ENCODE data around the gene CCDC71L.

Gene CCDC71L

GRCh38 chr7:106629516-106629915 is 31.4 kb downstream of the CCDC71L start:
- H3K4me3 Mint-ChIP-seq = no peak overlapping the region
- TF ChIP-seq CTCF (IDR thresholded peaks at IDR 0.05) = no peak
- H3K9me3 Mint-ChIP-seq = no peaks in the 10 kb centered on the region
- no peak overlapping the region for H3K27ac Mint-ChIP-seq
- H3K4me1 Mint-ChIP-seq = no peaks in the 10 kb centered on the region
- no peak for DNase-seq
- H3K27me3 Mint-ChIP-seq (ENCODE audit: low read depth, poor library complexity) = peaks cover 10% of the 10 kb centered on the region
- no peaks in the 10 kb centered on the region for H3K36me3 Mint-ChIP-seq (ENCODE audit: low read depth)

- DNase-seq = no peak
- H3K4me1 Mint-ChIP-seq = no peaks in the 10 kb centered on the region
- H3K36me3 Mint-ChIP-seq (ENCODE audit: low read depth) = no peaks in the 10 kb centered on the region
- peaks cover 15% of the 10 kb centered on the region for H3K27me3 Mint-ChIP-seq (ENCODE audit: low read depth, poor library complexity)
- no peak for TF ChIP-seq CTCF (IDR thresholded peaks at IDR 0.05)
- peaks cover 12% of the 10 kb centered on the region for H3K9me3 Mint-ChIP-seq
- no peak overlapping the region for H3K27ac Mint-ChIP-seq
- H3K4me3 Mint-ChIP-seq = no peak overlapping the region
These were observed 34.4 kb downstream of the CCDC71L start for GRCh38 chr7:106626376-106627164.

- Mint-ChIP-seq H3K4me3 (no peak overlapping the region), H3K36me3 (ENCODE audit: low read depth) (no peaks in the 10 kb centered on the region), H3K9me3 (peaks cover 16% of the 10 kb centered on the region), H3K4me1 (no peaks in the 10 kb centered on the region), H3K27me3 (ENCODE audit: low read depth, poor library complexity) (peaks cover 15% of the 10 kb centered on the region), H3K27ac (no peak overlapping the region)
- DNase-seq = no peak
- no peak for TF ChIP-seq CTCF (IDR thresholded peaks at IDR 0.05)
These were observed 35.2 kb downstream of the CCDC71L start for GRCh38 chr7:106625678-106626301.

DNA sequence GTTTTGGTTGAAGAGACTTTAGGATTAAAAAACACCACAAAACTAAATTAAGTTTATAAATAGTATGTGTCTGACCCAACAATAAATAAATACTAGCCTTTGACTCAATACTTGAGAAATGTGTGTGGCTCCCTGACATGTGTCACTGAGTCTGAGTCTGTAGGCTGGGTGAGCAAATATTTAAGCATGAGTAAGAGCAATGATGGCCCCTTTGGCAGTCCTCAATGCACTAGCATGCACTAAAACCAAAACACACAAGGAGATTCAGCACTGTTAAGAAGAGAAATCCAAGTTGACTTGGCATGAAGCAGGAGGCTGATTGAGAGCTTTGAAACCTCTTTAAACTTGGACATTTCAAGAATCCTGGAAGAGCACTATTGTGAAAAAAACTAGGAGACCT is 37.1 kb downstream of the CCDC71L start:
- no peak overlapping the region for H3K4me3 Mint-ChIP-seq
- peaks cover 16% of the 10 kb centered on the region for H3K9me3 Mint-ChIP-seq
- H3K27me3 Mint-ChIP-seq (ENCODE audit: low read depth, poor library complexity) = peaks cover 10% of the 10 kb centered on the region
- no peak for TF ChIP-seq CTCF (IDR thresholded peaks at IDR 0.05)
- DNase-seq = no peak
- H3K27ac Mint-ChIP-seq = no peak overlapping the region
- H3K36me3 Mint-ChIP-seq (ENCODE audit: low read depth) = no peaks in the 10 kb centered on the region
- H3K4me1 Mint-ChIP-seq = no peaks in the 10 kb centered on the region

- Mint-ChIP-seq H3K36me3 (ENCODE audit: low read depth) (no peaks in the 10 kb centered on the region), H3K9me3 (peaks cover 16% of the 10 kb centered on the region), H3K27ac (no peak overlapping the region), H3K4me3 (no peak overlapping the region), H3K4me1 (no peaks in the 10 kb centered on the region), H3K27me3 (ENCODE audit: low read depth, poor library complexity) (peaks cover 5% of the 10 kb centered on the region)
- TF ChIP-seq CTCF (IDR thresholded peaks at IDR 0.05) = no peak
- DNase-seq = no peak
These were observed 37.7 kb downstream of the CCDC71L start for GRCh38 chr7:106623315-106623660.
